ENCODE data around the gene KCP. TPM values are rescaled to one million over a fixed set of nuclear protein-coding genes. Genes with fewer than 3 reads are reported as not detected.
A peak's percentile ranks its signal among the peaks of the same experiment; 100 is the strongest.

Gene KCP
- total and polyA plus RNA-seq, 8 donors: 0.08 to 0.95 (median 0.35) TPM

DNA sequence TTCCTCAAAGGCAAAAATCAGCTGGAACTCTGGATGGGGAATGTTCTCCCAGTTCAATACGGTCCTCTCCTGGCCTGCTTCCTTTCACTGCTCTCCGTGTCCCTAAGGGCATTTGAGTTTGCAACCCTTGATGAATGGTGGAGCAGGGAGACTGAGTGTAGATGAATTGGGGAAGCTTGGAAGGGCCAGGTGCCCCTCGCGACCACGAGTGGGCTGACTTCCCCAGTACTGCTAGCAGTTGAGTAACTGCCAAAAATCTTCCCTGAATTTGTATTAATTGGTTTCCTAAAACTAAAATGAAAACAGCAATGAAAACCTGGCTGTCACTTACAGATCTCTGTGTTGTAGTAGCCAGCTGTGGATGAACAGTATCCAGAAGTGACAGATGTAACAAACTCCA, 40.8 kb upstream of the KCP start:
- FAIRE-seq (no peak), DNase-seq (no peak), ATAC-seq (no peak)
- H3K4me1 ChIP-seq: no peaks in the 10 kb centered on the region
- 87 to 89% methylated on average over 5 of the region's 5 CpGs for WGBS, 2 donors
- intact Hi-C loops (cut with DNase I): no loop called here
- no peak overlapping the region for H3K27ac ChIP-seq
- H3K27me3 ChIP-seq: no peaks in the 10 kb centered on the region
- no peaks in the 10 kb centered on the region for H3K9me3 ChIP-seq
- peaks cover 0 to 10% (median 1%) of the 10 kb centered on the region in 3 donors for H3K36me3 ChIP-seq
- no peak overlapping the region for H3K4me3 ChIP-seq
- TF ChIP-seq, protein P1, sequence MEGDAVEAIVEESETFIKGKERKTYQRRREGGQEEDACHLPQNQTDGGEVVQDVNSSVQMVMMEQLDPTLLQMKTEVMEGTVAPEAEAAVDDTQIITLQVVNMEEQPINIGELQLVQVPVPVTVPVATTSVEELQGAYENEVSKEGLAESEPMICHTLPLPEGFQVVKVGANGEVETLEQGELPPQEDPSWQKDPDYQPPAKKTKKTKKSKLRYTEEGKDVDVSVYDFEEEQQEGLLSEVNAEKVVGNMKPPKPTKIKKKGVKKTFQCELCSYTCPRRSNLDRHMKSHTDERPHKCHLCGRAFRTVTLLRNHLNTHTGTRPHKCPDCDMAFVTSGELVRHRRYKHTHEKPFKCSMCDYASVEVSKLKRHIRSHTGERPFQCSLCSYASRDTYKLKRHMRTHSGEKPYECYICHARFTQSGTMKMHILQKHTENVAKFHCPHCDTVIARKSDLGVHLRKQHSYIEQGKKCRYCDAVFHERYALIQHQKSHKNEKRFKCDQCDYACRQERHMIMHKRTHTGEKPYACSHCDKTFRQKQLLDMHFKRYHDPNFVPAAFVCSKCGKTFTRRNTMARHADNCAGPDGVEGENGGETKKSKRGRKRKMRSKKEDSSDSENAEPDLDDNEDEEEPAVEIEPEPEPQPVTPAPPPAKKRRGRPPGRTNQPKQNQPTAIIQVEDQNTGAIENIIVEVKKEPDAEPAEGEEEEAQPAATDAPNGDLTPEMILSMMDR (IDR thresholded peaks at IDR 0.05): no peak

DNA sequence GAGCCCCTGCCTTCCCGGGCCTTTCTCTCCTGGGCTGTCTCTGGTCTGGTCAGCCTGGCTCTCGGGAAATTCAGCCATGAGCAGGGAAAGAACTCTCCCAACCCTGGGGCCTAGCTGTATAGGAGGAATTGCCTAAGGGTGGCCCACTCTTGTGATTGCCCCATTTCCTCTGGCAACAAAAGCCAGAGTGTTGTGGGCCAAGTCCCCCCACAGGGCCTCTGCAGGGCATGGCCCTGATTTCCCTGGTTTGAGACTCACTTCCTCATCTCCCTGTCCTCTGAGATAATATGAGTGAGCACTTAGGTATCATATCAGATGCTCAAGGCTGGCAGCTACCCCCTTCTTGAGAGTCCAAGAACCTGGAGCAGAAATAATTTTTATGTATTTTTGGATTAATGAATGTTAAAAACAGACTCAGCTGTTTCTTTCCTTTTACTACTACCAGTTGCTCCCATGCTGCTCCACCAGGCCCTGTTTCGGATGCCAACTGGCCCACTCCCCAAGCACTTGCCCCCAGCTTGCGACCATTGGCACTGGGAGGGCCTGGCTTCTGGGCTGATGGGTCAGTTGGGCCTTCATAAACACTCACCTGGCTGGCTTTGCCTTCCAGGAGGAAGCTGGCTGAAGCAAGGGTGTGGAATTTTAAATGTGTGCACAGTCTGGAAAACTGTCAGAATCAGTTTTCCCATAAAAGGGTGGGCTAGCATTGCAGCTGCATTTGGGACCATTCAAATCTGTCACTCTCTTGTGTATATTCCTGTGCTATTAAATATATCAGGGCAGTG, 38.7 kb upstream of the KCP start:
- H3K9me3 ChIP-seq: no peaks in the 10 kb centered on the region
- H3K36me3 ChIP-seq: peaks cover 0 to 4% (median 0%) of the 10 kb centered on the region in 3 donors
- DNase-seq (no peak), FAIRE-seq (no peak), ATAC-seq (peak in 1 of 4 donors; percentile 26)
- no peak overlapping the region for H3K4me3 ChIP-seq
- TF ChIP-seq, protein P1 (IDR thresholded peaks at IDR 0.05): no peak
- no peak overlapping the region for H3K27ac ChIP-seq
- intact Hi-C loops (cut with DNase I): no loop called here
- H3K4me1 ChIP-seq: no peaks in the 10 kb centered on the region
- WGBS, 2 donors: 92 to 97% methylated on average over 4 of the region's 4 CpGs
- H3K27me3 ChIP-seq: no peaks in the 10 kb centered on the region

DNA sequence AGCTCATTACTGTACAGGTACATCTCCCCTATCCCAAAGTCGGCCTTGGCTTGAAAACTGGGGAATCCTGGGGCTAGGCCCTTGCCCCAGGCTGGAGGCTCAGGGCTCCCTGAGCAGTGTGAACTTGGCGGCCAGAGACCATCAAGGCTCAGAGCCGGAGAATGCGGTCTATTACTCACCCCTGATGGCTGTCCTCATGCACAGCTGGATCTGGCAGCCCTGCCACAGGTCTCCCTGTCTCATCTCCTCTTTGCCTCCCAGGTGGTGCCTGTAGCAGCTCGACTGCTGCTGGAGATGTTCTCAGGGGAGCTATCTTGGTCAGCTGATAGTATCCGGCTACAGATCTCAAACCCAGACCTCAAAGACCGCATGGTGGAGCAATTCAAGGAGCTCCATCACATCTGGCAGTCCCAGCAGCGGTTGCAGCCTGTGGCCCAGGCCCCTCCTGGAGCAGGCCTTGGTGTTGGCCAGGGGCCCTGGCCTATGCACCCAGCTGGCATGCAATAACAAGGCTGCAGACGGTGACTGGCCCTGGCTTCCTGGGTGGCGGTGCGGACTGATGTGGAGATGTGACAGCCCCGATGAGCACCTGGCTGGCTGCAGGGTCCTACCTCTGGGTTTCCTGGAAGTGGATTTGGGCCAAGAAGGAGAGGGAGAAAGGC, 37.9 kb upstream of the KCP start:
- H3K4me1 ChIP-seq: no peaks in the 10 kb centered on the region
- 88 to 93% methylated on average over 12 of the region's 12 CpGs for WGBS, 2 donors
- no peak for FAIRE-seq
- TF ChIP-seq, protein P1 (IDR thresholded peaks at IDR 0.05): no peak
- H3K27me3 ChIP-seq: no peaks in the 10 kb centered on the region
- ATAC-seq: peak in 2 of 4 donors; percentile 17 to 26
- peaks cover 0 to 4% (median 0%) of the 10 kb centered on the region in 3 donors for H3K36me3 ChIP-seq
- DNase-seq: peak in 1 of 6 donors; percentile 68
- no peak overlapping the region for H3K27ac ChIP-seq
- H3K4me3 ChIP-seq: no peak overlapping the region
- intact Hi-C loops (cut with DNase I): no loop called here
- no peaks in the 10 kb centered on the region for H3K9me3 ChIP-seq

DNA sequence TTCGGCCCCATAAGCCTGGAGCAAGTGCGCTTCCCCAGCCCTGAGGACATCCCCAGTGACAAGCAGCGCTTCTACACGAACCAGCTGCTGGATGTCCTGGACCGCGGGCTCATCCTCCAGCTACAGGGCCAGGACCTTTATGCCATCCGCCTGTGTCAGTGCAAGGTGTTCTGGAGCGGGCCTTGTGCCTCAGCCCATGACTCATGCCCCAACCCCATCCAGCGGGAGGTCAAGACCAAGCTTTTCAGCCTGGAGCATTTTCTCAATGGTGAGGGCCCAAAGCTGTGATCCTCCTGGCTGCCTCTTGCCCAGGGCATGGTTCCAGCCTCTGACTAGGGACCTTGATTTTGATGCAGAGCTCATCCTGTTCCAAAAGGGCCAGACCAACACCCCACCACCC, 37.3 kb upstream of the KCP start:
- peaks cover 0 to 4% (median 0%) of the 10 kb centered on the region in 3 donors for H3K36me3 ChIP-seq
- DNase-seq: no peak
- 88 to 93% methylated on average over 9 of the region's 9 CpGs for WGBS, 2 donors
- intact Hi-C loops (cut with DNase I): no loop called here
- no peaks in the 10 kb centered on the region for H3K27me3 ChIP-seq
- FAIRE-seq: no peak
- H3K9me3 ChIP-seq: no peaks in the 10 kb centered on the region
- no peaks in the 10 kb centered on the region for H3K4me1 ChIP-seq
- H3K4me3 ChIP-seq: no peak overlapping the region
- TF ChIP-seq, protein P1 (IDR thresholded peaks at IDR 0.05): no peak
- no peak overlapping the region for H3K27ac ChIP-seq
- ATAC-seq: no peak

Data from pancreas (tissue), 10 donors.